Measurements from ENCODE around the gene TENM4. TPM values are rescaled to one million over a fixed set of nuclear protein-coding genes. Genes with fewer than 3 reads are reported as not detected.
"Not testable (repeated sequence)": the region's sequence is repeated elsewhere in the genome, so short reads cannot be mapped to it uniquely, and the experiment has no call there.

TENM4 gene
- total RNA-seq, 1 donor from 2014 or later, result not detected

GRCh38 chr11:79235696-79236095 lies 205.1 kb downstream of the TENM4 start:
- Mint-ChIP-seq H3K4me1 (no peaks in the 10 kb centered on the region), H3K27ac (no peak overlapping the region), H3K27me3 (no peaks in the 10 kb centered on the region), H3K9me3 (no peaks in the 10 kb centered on the region), H3K36me3 (ENCODE audit: low read depth) (no peaks in the 10 kb centered on the region), H3K4me3 (no peak overlapping the region)
- no peak for DNase-seq
- intact Hi-C loops (cut with micrococcal nuclease), result no loop called here

- no peaks in the 10 kb centered on the region for H3K36me3 Mint-ChIP-seq (ENCODE audit: low read depth)
- no peaks in the 10 kb centered on the region for H3K9me3 Mint-ChIP-seq
- no peaks in the 10 kb centered on the region for H3K27me3 Mint-ChIP-seq
- no peak overlapping the region for H3K4me3 Mint-ChIP-seq
- H3K4me1 Mint-ChIP-seq, result no peaks in the 10 kb centered on the region
- H3K27ac Mint-ChIP-seq, result no peak overlapping the region
- DNase-seq, result no peak
- intact Hi-C loops (cut with micrococcal nuclease), result no loop called here
Measured at GRCh38 chr11:79232346-79232745, 208.5 kb downstream of the TENM4 start.

- Mint-ChIP-seq H3K4me1 (no peaks in the 10 kb centered on the region), H3K4me3 (no peak overlapping the region), H3K27ac (no peak overlapping the region), H3K36me3 (ENCODE audit: low read depth) (no peaks in the 10 kb centered on the region), H3K9me3 (no peaks in the 10 kb centered on the region), H3K27me3 (no peaks in the 10 kb centered on the region)
- no peak for DNase-seq
- intact Hi-C loops (cut with micrococcal nuclease), result no loop called here
Measured at GRCh38 chr11:79229047-79229446, 211.8 kb downstream of the TENM4 start.

- Mint-ChIP-seq H3K27me3 (no peaks in the 10 kb centered on the region), H3K36me3 (ENCODE audit: low read depth) (no peaks in the 10 kb centered on the region), H3K4me1 (no peaks in the 10 kb centered on the region), H3K27ac (no peak overlapping the region), H3K4me3 (no peak overlapping the region), H3K9me3 (no peaks in the 10 kb centered on the region)
- intact Hi-C loops (cut with micrococcal nuclease), result no loop called here
- DNase-seq, result no peak
Measured at GRCh38 chr11:79227767-79228755, 212.8 kb downstream of the TENM4 start.

GRCh38 chr11:79227308-79227707 lies 213.5 kb downstream of the TENM4 start:
- intact Hi-C loops (cut with micrococcal nuclease), result no loop called here
- no peaks in the 10 kb centered on the region for H3K27me3 Mint-ChIP-seq
- no peaks in the 10 kb centered on the region for H3K4me1 Mint-ChIP-seq
- H3K4me3 Mint-ChIP-seq, result no peak overlapping the region
- H3K36me3 Mint-ChIP-seq (ENCODE audit: low read depth), result no peaks in the 10 kb centered on the region
- no peak for DNase-seq
- H3K27ac Mint-ChIP-seq, result no peak overlapping the region
- no peaks in the 10 kb centered on the region for H3K9me3 Mint-ChIP-seq

- intact Hi-C loops (cut with micrococcal nuclease), result no loop called here
- Mint-ChIP-seq H3K4me3 (no peak overlapping the region), H3K9me3 (no peaks in the 10 kb centered on the region), H3K4me1 (no peaks in the 10 kb centered on the region), H3K36me3 (ENCODE audit: low read depth) (no peaks in the 10 kb centered on the region), H3K27me3 (no peaks in the 10 kb centered on the region), H3K27ac (no peak overlapping the region)
- DNase-seq, result no peak
Measured at GRCh38 chr11:79226126-79226525, 214.7 kb downstream of the TENM4 start.

GRCh38 chr11:79222163-79222562 lies 218.7 kb downstream of the TENM4 start:
- H3K27me3 Mint-ChIP-seq; H3K4me1 Mint-ChIP-seq; H3K4me3 Mint-ChIP-seq; H3K36me3 Mint-ChIP-seq (ENCODE audit: low read depth); H3K27ac Mint-ChIP-seq; H3K9me3 Mint-ChIP-seq; intact Hi-C loops (cut with micrococcal nuclease); DNase-seq: not testable (repeated sequence)

- intact Hi-C loops (cut with micrococcal nuclease), result no loop called here
- Mint-ChIP-seq H3K27me3 (no peaks in the 10 kb centered on the region), H3K4me1 (no peaks in the 10 kb centered on the region), H3K4me3 (no peak overlapping the region), H3K36me3 (ENCODE audit: low read depth) (no peaks in the 10 kb centered on the region), H3K9me3 (no peaks in the 10 kb centered on the region), H3K27ac (no peak overlapping the region)
- no peak for DNase-seq
Measured at GRCh38 chr11:79221444-79222130, 219.2 kb downstream of the TENM4 start.

- Mint-ChIP-seq H3K4me3 (no peak overlapping the region), H3K9me3 (no peaks in the 10 kb centered on the region), H3K27me3 (no peaks in the 10 kb centered on the region), H3K36me3 (ENCODE audit: low read depth) (no peaks in the 10 kb centered on the region), H3K27ac (no peak overlapping the region), H3K4me1 (no peaks in the 10 kb centered on the region)
- no peak for DNase-seq
- intact Hi-C loops (cut with micrococcal nuclease), result no loop called here
Measured at GRCh38 chr11:79220171-79220570, 220.7 kb downstream of the TENM4 start.

GRCh38 chr11:79219186-79220045 lies 221.4 kb downstream of the TENM4 start:
- intact Hi-C loops (cut with micrococcal nuclease), result no loop called here
- DNase-seq, result no peak

GRCh38 chr11:79212741-79213190 lies 228.1 kb downstream of the TENM4 start:
- Mint-ChIP-seq H3K36me3 (ENCODE audit: low read depth) (no peaks in the 10 kb centered on the region), H3K9me3 (no peaks in the 10 kb centered on the region), H3K4me1 (no peaks in the 10 kb centered on the region), H3K27me3 (no peaks in the 10 kb centered on the region), H3K27ac (no peak overlapping the region), H3K4me3 (no peak overlapping the region)
- intact Hi-C loops (cut with micrococcal nuclease), result no loop called here
- DNase-seq, result no peak

More at GRCh38 chr11:79219186-79220045, 221.4 kb downstream of the TENM4 start:
- H3K9me3 Mint-ChIP-seq, result no peaks in the 10 kb centered on the region
- no peak overlapping the region for H3K27ac Mint-ChIP-seq
- no peaks in the 10 kb centered on the region for H3K36me3 Mint-ChIP-seq (ENCODE audit: low read depth)
- no peak overlapping the region for H3K4me3 Mint-ChIP-seq
- no peaks in the 10 kb centered on the region for H3K4me1 Mint-ChIP-seq
- no peaks in the 10 kb centered on the region for H3K27me3 Mint-ChIP-seq

- no peak overlapping the region for H3K27ac Mint-ChIP-seq
Measured at GRCh38 chr11:79209540-79210266, 231.1 kb downstream of the TENM4 start.

GRCh38 chr11:79208126-79208525 lies 232.7 kb downstream of the TENM4 start:
- no peak for DNase-seq
- Mint-ChIP-seq H3K9me3 (no peaks in the 10 kb centered on the region), H3K36me3 (ENCODE audit: low read depth) (no peaks in the 10 kb centered on the region)

More at GRCh38 chr11:79209540-79210266, 231.1 kb downstream of the TENM4 start:
- Mint-ChIP-seq H3K36me3 (ENCODE audit: low read depth) (no peaks in the 10 kb centered on the region), H3K9me3 (no peaks in the 10 kb centered on the region), H3K4me3 (no peak overlapping the region), H3K27me3 (no peaks in the 10 kb centered on the region), H3K4me1 (no peaks in the 10 kb centered on the region)
- no peak for DNase-seq
- intact Hi-C loops (cut with micrococcal nuclease), result no loop called here

More at GRCh38 chr11:79208126-79208525, 232.7 kb downstream of the TENM4 start:
- Mint-ChIP-seq H3K27me3 (no peaks in the 10 kb centered on the region), H3K4me1 (no peaks in the 10 kb centered on the region), H3K27ac (no peak overlapping the region), H3K4me3 (no peak overlapping the region)
- intact Hi-C loops (cut with micrococcal nuclease), result no loop called here
